Measurements from ENCODE around the gene ANK3. TPM values are rescaled to one million over a fixed set of nuclear protein-coding genes. Genes with fewer than 3 reads are reported as not detected.
A peak's percentile ranks its signal among the peaks of the same experiment; 100 is the strongest.

The ANK3 gene
- total and polyA plus RNA-seq, 10 donors, result 2.0 to 133 (median 62.9) TPM

- no peaks in the 10 kb centered on the region for H3K27me3 ChIP-seq (replicated peaks in 1 of 7)
- H3K4me1 ChIP-seq, result no peaks in the 10 kb centered on the region
- H3K27ac ChIP-seq, result no peak overlapping the region
- no peaks in the 10 kb centered on the region for H3K36me3 ChIP-seq
- H3K9me3 ChIP-seq, result no peaks in the 10 kb centered on the region
- H3K4me3 ChIP-seq, result no peak overlapping the region
- intact Hi-C loops (cut with DNase I; ENCODE audit: low total_unique reads), result no loop called here
- 75 to 90% (median 83%) methylated on average over 5 of the region's 5 CpGs for WGBS, 5 donors
- no peak for DNase-seq
- TF ChIP-seq CTCF (IDR thresholded peaks at IDR 0.05 in 8 of 11, conservative IDR thresholded peaks at IDR 0.05 in 3 of 11) (no peak), POLR2AphosphoS5 (IDR thresholded peaks at IDR 0.05) (no peak), POLR2A (IDR thresholded peaks at IDR 0.05) (no peak)
Observed at GRCh38 chr10:60368875-60369546, 20.7 kb downstream of the ANK3 start.

DNA sequence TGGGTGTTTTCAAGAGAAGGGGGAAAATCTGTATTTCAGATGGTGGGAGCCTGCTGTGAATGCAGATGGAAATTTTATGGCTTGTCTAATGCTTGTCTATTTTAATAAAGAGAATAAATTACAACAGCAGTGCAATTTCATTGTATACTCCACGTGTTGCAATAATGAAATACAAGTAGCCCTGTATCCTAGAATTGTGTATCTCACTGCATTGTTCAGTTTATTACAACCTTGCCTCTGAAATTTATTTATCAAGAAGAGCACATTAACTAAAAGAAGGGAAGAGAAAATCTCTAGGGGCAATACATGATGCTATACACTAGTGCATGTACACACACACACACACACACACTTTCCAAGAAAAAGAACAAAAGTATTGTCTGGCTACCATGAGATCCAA lies 21.8 kb downstream of the ANK3 start:
- H3K27ac ChIP-seq, result peak overlapping the region in 1 of 8 donors; percentile 49
- DNase-seq, result no peak
- H3K4me1 ChIP-seq, result no peaks in the 10 kb centered on the region
- intact Hi-C loops (cut with DNase I; ENCODE audit: low total_unique reads), result no loop called here
- no peaks in the 10 kb centered on the region for H3K36me3 ChIP-seq
- H3K4me3 ChIP-seq, result no peak overlapping the region
- H3K9me3 ChIP-seq, result no peaks in the 10 kb centered on the region
- WGBS, 5 donors, result 35 to 83% (median 69%) methylated on average over 1 of the region's 1 CpG
- no peaks in the 10 kb centered on the region for H3K27me3 ChIP-seq (replicated peaks in 1 of 7)
- TF ChIP-seq POLR2AphosphoS5 (IDR thresholded peaks at IDR 0.05) (no peak), CTCF (IDR thresholded peaks at IDR 0.05 in 8 of 11, conservative IDR thresholded peaks at IDR 0.05 in 3 of 11) (no peak), POLR2A (IDR thresholded peaks at IDR 0.05) (no peak)

DNA sequence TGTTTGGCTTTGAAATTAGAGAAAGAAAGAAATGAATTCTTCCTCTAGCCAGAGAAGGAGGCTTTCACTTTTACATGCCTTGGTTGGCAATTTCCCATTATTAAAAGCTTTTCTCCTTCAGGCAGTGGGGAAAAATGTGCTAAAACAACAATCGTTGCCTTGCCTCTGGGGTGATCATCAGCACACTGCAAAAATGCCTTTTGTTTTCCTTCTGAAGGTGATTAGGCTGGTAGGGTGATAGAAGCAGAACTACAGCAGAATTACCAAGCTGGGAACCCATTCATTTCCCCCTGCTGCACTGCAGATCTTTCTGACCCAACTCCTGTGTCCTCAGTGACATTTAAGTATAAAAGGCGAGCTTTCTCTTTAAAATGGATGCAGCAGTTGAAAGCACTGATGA lies 22.2 kb downstream of the ANK3 start:
- Histone ChIP-seq H3K9me3 (no peaks in the 10 kb centered on the region), H3K27me3 (replicated peaks in 1 of 7) (no peaks in the 10 kb centered on the region), H3K4me3 (no peak overlapping the region), H3K27ac (peak overlapping the region in 3 of 8 donors; percentile 18 to 50 (median 49)), H3K4me1 (no peaks in the 10 kb centered on the region), H3K36me3 (no peaks in the 10 kb centered on the region)
- DNase-seq, result no peak
- intact Hi-C loops (cut with DNase I; ENCODE audit: low total_unique reads), result no loop called here
- 68 to 91% (median 75%) methylated on average over 2 of the region's 2 CpGs for WGBS, 5 donors
- TF ChIP-seq POLR2AphosphoS5 (IDR thresholded peaks at IDR 0.05), result no peak
- no peak for TF ChIP-seq CTCF (IDR thresholded peaks at IDR 0.05 in 8 of 11, conservative IDR thresholded peaks at IDR 0.05 in 3 of 11)

GRCh38 chr10:60367024-60367423 lies 22.7 kb downstream of the ANK3 start:
- no peaks in the 10 kb centered on the region for H3K9me3 ChIP-seq
- H3K4me1 ChIP-seq, result no peaks in the 10 kb centered on the region
- no peaks in the 10 kb centered on the region for H3K27me3 ChIP-seq (replicated peaks in 1 of 7)
- H3K36me3 ChIP-seq, result no peaks in the 10 kb centered on the region
- intact Hi-C loops (cut with DNase I; ENCODE audit: low total_unique reads), result no loop called here
- no peak for TF ChIP-seq CTCF (IDR thresholded peaks at IDR 0.05 in 8 of 11, conservative IDR thresholded peaks at IDR 0.05 in 3 of 11)
- TF ChIP-seq POLR2A (IDR thresholded peaks at IDR 0.05), result no peak
- TF ChIP-seq POLR2AphosphoS5 (IDR thresholded peaks at IDR 0.05), result no peak
- WGBS, 5 donors, result 78 to 87% (median 83%) methylated on average over 4 of the region's 4 CpGs
- no peak overlapping the region for H3K4me3 ChIP-seq
- peak overlapping the region in 3 of 8 donors; percentile 18 to 50 (median 49) for H3K27ac ChIP-seq
- DNase-seq, result no peak

Measured in spleen (tissue), 11 donors.